H1 (cell line): ENCODE data around the gene KLF6. TPM values are rescaled to one million over a fixed set of nuclear protein-coding genes. Genes with fewer than 3 reads are reported as not detected.

ENCODE experiments used
- ASH2L ChIP-seq: fragments of 200-600, 300-600 bp; sonication (generic); IDR thresholded peaks from one replicate; pipeline ENCODE4 v1.7.1; 2017; ENCODE audit warnings: low read length
- ATF2 ChIP-seq: IDR thresholded peaks from 2 replicates; pipeline ENCODE4 v1.6.1; 2012; ENCODE audit warnings: low read length, inconsistent platforms
- CBX5 ChIP-seq: fragments of 300-800, 300-1000 bp; sonication (generic); IDR thresholded peaks from 2 replicates; pipeline ENCODE4 v1.7.1; 2016; ENCODE audit warnings: antibody characterized with exemption, low read length, low read depth
- CBX8 ChIP-seq: fragments of 300-800, 300-1000 bp; sonication (generic); IDR thresholded peaks from 2 replicates; pipeline ENCODE4 v1.7.1; 2016; ENCODE audit warnings: low read depth, low read length, borderline replicate concordance
- E2F6 ChIP-seq: IDR thresholded peaks from 2 replicates; pipeline ENCODE4 v1.6.1; 2012; ENCODE audit warnings: inconsistent platforms
- EP300 ChIP-seq, 2 experiments: IDR thresholded peaks; 1 replicate in 1 of 2; 2 replicates in 1 of 2; pipeline ENCODE4 v1.6.1; 2011 to 2012; ENCODE audit warnings: low read depth in 2 of 2, low read length in 2 of 2, mild to moderate bottlenecking in 2 of 2, borderline replicate concordance in 1 of 2, inconsistent platforms in 1 of 2, moderate library complexity in 1 of 2
- HDAC6 ChIP-seq: IDR thresholded peaks from one replicate; pipeline ENCODE4 v1.7.1; 2012; ENCODE audit warnings: low read depth, mild to moderate bottlenecking, inconsistent platforms, low read length, moderate library complexity
- MAFK ChIP-seq: IDR thresholded peaks from 2 replicates; pipeline ENCODE4 v1.6.1; 2012; ENCODE audit warnings: low read depth, mild to moderate bottlenecking, improper control_type of control experiment, low read length
- NRF1 ChIP-seq: IDR thresholded peaks from 2 replicates; pipeline ENCODE4 v1.6.1; 2011; ENCODE audit warnings: mild to moderate bottlenecking, low read depth, low read length, improper control_type of control experiment
- RNF2 ChIP-seq: fragments of 200-900, 300-1000 bp; sonication (generic); IDR thresholded peaks from 2 replicates; pipeline ENCODE4 v1.7.1; 2016; ENCODE audit warnings: borderline replicate concordance, low read depth, mild to moderate bottlenecking, antibody characterized with exemption, low read length; ENCODE audit not compliant: poor library complexity, severe bottlenecking; ENCODE audit errors: missing control alignments
- RXRA ChIP-seq: IDR thresholded peaks from 2 replicates; pipeline ENCODE4 v1.6.1; 2011; ENCODE audit warnings: low read depth, mild to moderate bottlenecking, low read length, moderate library complexity; ENCODE audit not compliant: insufficient read depth
- SIN3A ChIP-seq, 2 experiments: IDR thresholded peaks in 1 of 2; conservative IDR thresholded peaks in 1 of 2; 2 replicates each; pipeline ENCODE4 v1.6.1; 2011 to 2012; ENCODE audit warnings: low read length in 2 of 2, improper control_type of control experiment in 1 of 2, low read depth in 1 of 2, mild to moderate bottlenecking in 1 of 2
- SRF ChIP-seq: IDR thresholded peaks from 2 replicates; pipeline ENCODE4 v1.6.1; 2011; ENCODE audit warnings: mild to moderate bottlenecking, low read depth, low read length, moderate library complexity
- polyA plus RNA-seq, 7 experiments: library from polyadenylated mRNA; depleted of rRNA in 3 of 7; stranded (reverse) in 5 of 7; unstranded in 2 of 7; fragments of >200 nt in 5 of 7; fragments of 200-250 nt in 2 of 7; gene quantifications; 1 replicate in 5 of 7; 2 replicates in 1 of 7; 4 replicates in 1 of 7; pipeline versions ENCODE4 v1.2.1 to v1.2.3, GENCODE V29; 2011 to 2013; ENCODE audit warnings: missing spikeins in 2 of 7, mixed read lengths in 2 of 7
- total RNA-seq: library from RNA; stranded (reverse); fragmentation: NEBNext Ultra II Directional; extraction: Animal tissue kit (Norgen Biotek cat#: 25700); gene quantifications from 2 replicates; pipeline ENCODE4 v1.2.1, GENCODE V29; 2021

The KLF6 gene
- total and polyA plus RNA-seq, 2 of the 8 experiments (the other 6 are each of a cell fraction or from before 2014, with no cell fraction given) = 5.7 to 19.5 TPM

- TF ChIP-seq EP300 (IDR thresholded peaks at IDR 0.05; ENCODE audit: borderline replicate concordance in 1 of 2, low read depth in 2 of 2, low read length in 2 of 2) (peak in 1 of 2 experiments; percentile 16; a peak in 1 of 3 replicates), ASH2L (no peak), NRF1 (no peak), RXRA (no peak), MAFK (no peak), ATF2 (peak; percentile 99), HDAC6 (no peak), E2F6 (no peak), SRF (no peak), CBX5 (no peak), SIN3A (conservative IDR thresholded peaks at IDR 0.05 in 1 of 2, IDR thresholded peaks at IDR 0.05 in 1 of 2; ENCODE audit: low read depth in 1 of 2, low read length in 2 of 2) (no peak; a peak in 1 of 4 replicates), RNF2 (no peak), CBX8 (no peak)
Measured at GRCh38 chr10:3785251-3785850, 342 bp upstream of the KLF6 start (continued).
